Retinal pigment epithelial cell (primary cell): ENCODE data around the gene DNASE1L1.

Experiments used
- DNase-seq: peaks from one replicate; pipeline ENCODE4 v3.0.0-alpha.2; 2010; ENCODE audit warnings: low read depth
- H3K4me3 ChIP-seq: 2 replicates; pipeline ENCODE4 v1.5.1; 2011; ENCODE audit warnings: mild to moderate bottlenecking, low read length, control low read depth, moderate library complexity
- CTCF ChIP-seq: conservative IDR thresholded peaks from 2 replicates; pipeline ENCODE4 v1.5.1; 2011; ENCODE audit warnings: low read depth, low read length, control low read depth, inconsistent platforms

Gene DNASE1L1

GRCh38 chrX:154360155-154360713 is 48.8 kb downstream of the DNASE1L1 start:
- DNase-seq, result no peak
- TF ChIP-seq CTCF, result no peak
- no peak overlapping the region for H3K4me3 ChIP-seq

- H3K4me3 ChIP-seq, result no peak overlapping the region
- no peak for DNase-seq
- no peak for TF ChIP-seq CTCF
Observed at GRCh38 chrX:154359362-154360154, 49.5 kb downstream of the DNASE1L1 start.

- H3K4me3 ChIP-seq, result no peak overlapping the region
- no peak for DNase-seq
- no peak for TF ChIP-seq CTCF
Observed at GRCh38 chrX:154358829-154359228, 50.2 kb downstream of the DNASE1L1 start.

GRCh38 chrX:154358011-154358410 is 51.0 kb downstream of the DNASE1L1 start:
- DNase-seq, result no peak
- TF ChIP-seq CTCF, result no peak
- H3K4me3 ChIP-seq, result no peak overlapping the region

GRCh38 chrX:154357205-154357604 is 51.8 kb downstream of the DNASE1L1 start:
- TF ChIP-seq CTCF, result no peak
- no peak overlapping the region for H3K4me3 ChIP-seq
- DNase-seq, result no peak

- no peak for TF ChIP-seq CTCF
- no peak for DNase-seq
- no peak overlapping the region for H3K4me3 ChIP-seq
Observed at GRCh38 chrX:154356596-154356995, 52.5 kb downstream of the DNASE1L1 start.

- DNase-seq, result no peak
- no peak for TF ChIP-seq CTCF
- no peak overlapping the region for H3K4me3 ChIP-seq
Observed at GRCh38 chrX:154355776-154356140, 53.3 kb downstream of the DNASE1L1 start.
